Tibial nerve (tissue), 4 donors: Measurements from ENCODE around the gene CMIP. TPM values are rescaled to one million over a fixed set of nuclear protein-coding genes. Genes with fewer than 3 reads are reported as not detected.

Source experiments
- DNase-seq, 2 donors: peaks; one replicate each; pipeline ENCODE4 v3.0.0-alpha.2; 2019; ENCODE audit warnings: low spot score in 2 of 2
- H3K27ac ChIP-seq, 4 donors: fragments of 200-600 bp; sonication (generic) in 3 of 4; one replicate each; pipeline ENCODE4 v1.5.1; 2017 to 2019; ENCODE audit warnings: mild to moderate bottlenecking in 1 of 4
- H3K27me3 ChIP-seq, 2 donors: fragments of 200-600 bp; sonication (generic) in 1 of 2; one replicate each; pipeline versions ENCODE4 v1.5.1 to v1.6.0; 2017 to 2019
- H3K36me3 ChIP-seq, 3 donors: fragments of 200-600 bp; sonication (generic); one replicate each; pipeline ENCODE4 v1.5.1; 2018 to 2019
- H3K4me1 ChIP-seq, 4 donors: fragments of 200-600 bp; sonication (generic) in 3 of 4; one replicate each; pipeline ENCODE4 v1.5.1; 2017 to 2019
- H3K4me3 ChIP-seq, 4 donors: fragments of 200-600 bp; sonication (generic) in 3 of 4; one replicate each; pipeline ENCODE4 v1.5.1; 2017 to 2019; ENCODE audit warnings: mild to moderate bottlenecking in 1 of 4, moderate library complexity in 1 of 4
- H3K9me3 ChIP-seq, 4 donors: fragments of 200-600 bp; sonication (generic) in 3 of 4; one replicate each; pipeline ENCODE4 v1.5.1; 2017 to 2019
- EP300 ChIP-seq, 2 donors: sonication (generic); formaldehyde crosslinking; IDR thresholded peaks; one replicate each; pipeline ENCODE4 v1.6.1; 2017; ENCODE audit warnings: antibody characterized with exemption in 2 of 2, mild to moderate bottlenecking in 1 of 2
- POLR2A ChIP-seq, 2 donors: fragments of 450-650 bp; IDR thresholded peaks; one replicate each; pipeline ENCODE4 v1.6.1; 2017; ENCODE audit warnings: antibody characterized with exemption in 2 of 2, mild to moderate bottlenecking in 2 of 2, moderate library complexity in 2 of 2
- WGBS, 2 donors: methylation state at CpG; one replicate each; pipeline ENCODE4 v1.1.5; 2018; 5-methylcytosine and 5-hydroxymethylcytosine counted together
- total RNA-seq, 4 donors: library from RNA; depleted of rRNA; stranded (reverse); fragments of >200 nt; gene quantifications; one replicate each; pipeline ENCODE4 v1.1.0, GENCODE V29; 2016
- TF ChIP-seq, protein P1 (sequence below), 5 experiments: fragments of 200-600 bp in 3 of 5; fragments of 450-650 bp in 2 of 5; sonication (generic) in 3 of 5; IDR thresholded peaks; one replicate each; pipeline ENCODE4 v1.5.1; 2016 to 2019; ENCODE audit warnings: antibody characterized with exemption in 5 of 5, mild to moderate bottlenecking in 3 of 5, moderate library complexity in 2 of 5

CMIP gene
- total RNA-seq, 4 donors from 2014 or later = 28.2 to 48.8 (median 31.8) TPM

GRCh38 chr16:81636298-81636993, 191.8 kb downstream of the CMIP start:
- 55 to 63% methylated on average over 16 of the region's 16 CpGs for whole genome bisulfite sequencing, 2 donors
- DNase-seq = no peak

DNA sequence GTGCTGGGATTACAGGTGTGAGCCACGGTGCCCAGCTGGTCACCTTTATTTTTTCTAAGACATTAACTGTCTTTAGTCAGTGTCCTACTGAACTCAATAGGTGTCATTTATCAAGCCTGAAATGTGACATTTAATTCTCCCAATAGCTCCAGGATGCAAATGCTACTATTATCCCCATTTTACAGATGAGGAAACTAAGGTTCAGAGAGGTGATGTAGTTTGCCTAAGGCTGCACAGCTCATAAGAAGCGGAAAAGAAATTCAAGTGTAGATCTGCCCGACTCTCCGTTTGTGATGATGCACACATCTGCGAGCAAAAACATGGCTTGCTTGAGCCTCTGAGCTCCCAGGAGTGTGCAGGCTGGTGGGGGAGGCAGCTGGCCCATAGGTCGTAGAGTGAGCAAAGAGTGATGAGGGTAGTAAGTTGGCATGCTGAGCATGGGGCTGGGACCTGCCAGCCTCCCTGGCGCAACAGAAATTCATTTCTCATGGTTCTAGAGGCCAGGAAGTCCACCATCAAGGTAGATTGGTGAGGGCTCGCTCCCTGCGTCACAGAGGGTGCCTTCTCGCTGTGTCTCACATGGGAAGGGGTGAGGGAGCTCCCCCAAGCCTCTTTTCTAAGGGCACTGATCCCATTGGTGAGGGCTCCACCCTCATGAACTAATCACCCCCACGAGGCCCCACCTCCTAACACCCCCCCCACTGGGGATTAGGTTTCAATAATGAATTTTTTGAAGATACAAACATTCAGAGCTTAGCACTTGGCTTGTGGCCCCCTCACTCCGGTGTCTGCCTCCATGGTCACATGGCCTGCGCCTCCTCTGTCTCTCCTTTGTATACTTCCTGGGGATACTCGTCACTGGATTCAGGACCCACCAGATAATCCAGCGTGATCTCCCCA, 193.0 kb downstream of the CMIP start:
- Histone ChIP-seq H3K4me1 (peaks cover 0 to 16% (median 12%) of the 10 kb centered on the region in 4 donors), H3K4me3 (no peak overlapping the region), H3K27ac (no peak overlapping the region), H3K9me3 (no peaks in the 10 kb centered on the region), H3K27me3 (no peaks in the 10 kb centered on the region), H3K36me3 (peaks cover 0 to 9% (median 0%) of the 10 kb centered on the region in 3 donors)
- DNase-seq = no peak
- 89 to 95% methylated on average over 15 of the region's 15 CpGs for WGBS, 2 donors
- TF ChIP-seq POLR2A (IDR thresholded peaks at IDR 0.05) = no peak
- no peak for TF ChIP-seq EP300 (IDR thresholded peaks at IDR 0.05)
- TF ChIP-seq, protein P1, sequence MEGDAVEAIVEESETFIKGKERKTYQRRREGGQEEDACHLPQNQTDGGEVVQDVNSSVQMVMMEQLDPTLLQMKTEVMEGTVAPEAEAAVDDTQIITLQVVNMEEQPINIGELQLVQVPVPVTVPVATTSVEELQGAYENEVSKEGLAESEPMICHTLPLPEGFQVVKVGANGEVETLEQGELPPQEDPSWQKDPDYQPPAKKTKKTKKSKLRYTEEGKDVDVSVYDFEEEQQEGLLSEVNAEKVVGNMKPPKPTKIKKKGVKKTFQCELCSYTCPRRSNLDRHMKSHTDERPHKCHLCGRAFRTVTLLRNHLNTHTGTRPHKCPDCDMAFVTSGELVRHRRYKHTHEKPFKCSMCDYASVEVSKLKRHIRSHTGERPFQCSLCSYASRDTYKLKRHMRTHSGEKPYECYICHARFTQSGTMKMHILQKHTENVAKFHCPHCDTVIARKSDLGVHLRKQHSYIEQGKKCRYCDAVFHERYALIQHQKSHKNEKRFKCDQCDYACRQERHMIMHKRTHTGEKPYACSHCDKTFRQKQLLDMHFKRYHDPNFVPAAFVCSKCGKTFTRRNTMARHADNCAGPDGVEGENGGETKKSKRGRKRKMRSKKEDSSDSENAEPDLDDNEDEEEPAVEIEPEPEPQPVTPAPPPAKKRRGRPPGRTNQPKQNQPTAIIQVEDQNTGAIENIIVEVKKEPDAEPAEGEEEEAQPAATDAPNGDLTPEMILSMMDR (IDR thresholded peaks at IDR 0.05) = no peak

More at GRCh38 chr16:81636298-81636993, 191.8 kb downstream of the CMIP start:
- no peak overlapping the region for H3K4me3 ChIP-seq
- no peaks in the 10 kb centered on the region for H3K9me3 ChIP-seq
- peaks cover 0 to 6% (median 0%) of the 10 kb centered on the region in 3 donors for H3K36me3 ChIP-seq
- no peak for TF ChIP-seq EP300 (IDR thresholded peaks at IDR 0.05)
- TF ChIP-seq, protein P1 (IDR thresholded peaks at IDR 0.05) = no peak
- no peak for TF ChIP-seq POLR2A (IDR thresholded peaks at IDR 0.05)
- no peak overlapping the region for H3K27ac ChIP-seq
- H3K4me1 ChIP-seq = peaks cover 0 to 23% (median 13%) of the 10 kb centered on the region in 4 donors
- no peaks in the 10 kb centered on the region for H3K27me3 ChIP-seq

- Histone ChIP-seq H3K27ac (no peak overlapping the region), H3K9me3 (no peaks in the 10 kb centered on the region), H3K4me1 (peaks cover 0 to 8% (median 6%) of the 10 kb centered on the region in 4 donors), H3K36me3 (peaks cover 0 to 9% (median 0%) of the 10 kb centered on the region in 3 donors), H3K27me3 (no peaks in the 10 kb centered on the region), H3K4me3 (no peak overlapping the region)
- DNase-seq = no peak
- WGBS, 2 donors = 74 to 81% methylated on average over 13 of the region's 13 CpGs
- TF ChIP-seq POLR2A (IDR thresholded peaks at IDR 0.05) (no peak), EP300 (IDR thresholded peaks at IDR 0.05) (no peak)
- TF ChIP-seq, protein P1 (IDR thresholded peaks at IDR 0.05) = no peak
These were observed 193.8 kb downstream of the CMIP start for GRCh38 chr16:81638286-81638945.

GRCh38 chr16:81639348-81639747, 194.7 kb downstream of the CMIP start:
- Histone ChIP-seq H3K27me3 (no peaks in the 10 kb centered on the region), H3K4me3 (no peak overlapping the region), H3K4me1 (peaks cover 0 to 5% (median 0%) of the 10 kb centered on the region in 4 donors), H3K27ac (no peak overlapping the region), H3K9me3 (no peaks in the 10 kb centered on the region), H3K36me3 (peaks cover 0 to 9% (median 0%) of the 10 kb centered on the region in 3 donors)
- no peak for DNase-seq
- 89 to 90% methylated on average over 8 of the region's 8 CpGs for WGBS, 2 donors
- no peak for TF ChIP-seq POLR2A (IDR thresholded peaks at IDR 0.05)
- TF ChIP-seq, protein P1 (IDR thresholded peaks at IDR 0.05) = no peak
- no peak for TF ChIP-seq EP300 (IDR thresholded peaks at IDR 0.05)
